Breast epithelium (tissue), 3 donors: ENCODE results near the gene TRPM5.

ENCODE experiments used
- POLR2A ChIP-seq: fragments of 450-650 bp; IDR thresholded peaks from one replicate; pipeline ENCODE4 v1.6.1; 2016; ENCODE audit warnings: antibody characterized with exemption, mild to moderate bottlenecking, moderate library complexity
- TF ChIP-seq, protein P1 (sequence below), 3 donors: fragments of 450-650 bp; IDR thresholded peaks; one replicate each; pipeline ENCODE4 v1.5.1; 2016 to 2017; ENCODE audit warnings: antibody characterized with exemption in 3 of 3, mild to moderate bottlenecking in 3 of 3, moderate library complexity in 3 of 3

DNA sequence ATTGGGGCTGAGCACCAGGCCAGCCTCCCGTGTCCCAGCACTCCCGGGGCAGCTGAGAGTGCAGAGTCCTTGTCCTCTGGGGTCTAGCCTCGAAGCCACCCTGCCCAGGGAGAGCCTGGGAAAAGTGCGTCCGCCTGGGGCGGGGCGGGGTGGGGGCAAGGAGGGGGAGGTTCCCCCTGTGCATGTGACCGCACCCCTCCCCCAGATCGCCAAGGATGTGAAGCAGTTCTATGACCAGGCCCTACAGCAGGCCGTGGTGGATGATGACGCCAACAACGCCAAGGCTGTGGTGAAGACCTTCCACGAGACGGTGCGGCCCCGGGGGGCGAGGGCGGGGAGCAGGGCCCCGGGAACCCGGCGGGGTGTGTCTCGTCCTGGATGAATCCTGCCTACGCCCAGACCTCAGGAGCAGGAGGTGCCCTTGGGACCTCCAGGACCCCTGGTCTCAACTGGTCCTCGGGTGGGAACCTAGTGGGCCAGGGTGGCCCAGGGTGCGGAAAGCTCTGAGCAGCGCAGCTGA is 49.0 kb downstream of the TRPM5 start:
- TF ChIP-seq POLR2A = no peak
- TF ChIP-seq, protein P1, sequence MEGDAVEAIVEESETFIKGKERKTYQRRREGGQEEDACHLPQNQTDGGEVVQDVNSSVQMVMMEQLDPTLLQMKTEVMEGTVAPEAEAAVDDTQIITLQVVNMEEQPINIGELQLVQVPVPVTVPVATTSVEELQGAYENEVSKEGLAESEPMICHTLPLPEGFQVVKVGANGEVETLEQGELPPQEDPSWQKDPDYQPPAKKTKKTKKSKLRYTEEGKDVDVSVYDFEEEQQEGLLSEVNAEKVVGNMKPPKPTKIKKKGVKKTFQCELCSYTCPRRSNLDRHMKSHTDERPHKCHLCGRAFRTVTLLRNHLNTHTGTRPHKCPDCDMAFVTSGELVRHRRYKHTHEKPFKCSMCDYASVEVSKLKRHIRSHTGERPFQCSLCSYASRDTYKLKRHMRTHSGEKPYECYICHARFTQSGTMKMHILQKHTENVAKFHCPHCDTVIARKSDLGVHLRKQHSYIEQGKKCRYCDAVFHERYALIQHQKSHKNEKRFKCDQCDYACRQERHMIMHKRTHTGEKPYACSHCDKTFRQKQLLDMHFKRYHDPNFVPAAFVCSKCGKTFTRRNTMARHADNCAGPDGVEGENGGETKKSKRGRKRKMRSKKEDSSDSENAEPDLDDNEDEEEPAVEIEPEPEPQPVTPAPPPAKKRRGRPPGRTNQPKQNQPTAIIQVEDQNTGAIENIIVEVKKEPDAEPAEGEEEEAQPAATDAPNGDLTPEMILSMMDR (IDR thresholded peaks at IDR 0.05) = no peak
